ENCODE results near the gene PLXNB2.

Gene PLXNB2

GRCh38 chr22:50299785-50300619, 7.4 kb downstream of the PLXNB2 start:
- no peak for DNase-seq (ENCODE audit: insufficient read length, low spot score)
- FAIRE-seq = no peak
- no peak for TF ChIP-seq CTCF (IDR thresholded peaks at IDR 0.05; ENCODE audit: insufficient read depth, missing control alignments)

- DNase-seq (ENCODE audit: insufficient read length, low spot score) (no peak), FAIRE-seq (no peak)
- no peak for TF ChIP-seq CTCF (IDR thresholded peaks at IDR 0.05; ENCODE audit: insufficient read depth, missing control alignments)
Observed at GRCh38 chr22:50298937-50299784, 8.3 kb downstream of the PLXNB2 start.

DNA sequence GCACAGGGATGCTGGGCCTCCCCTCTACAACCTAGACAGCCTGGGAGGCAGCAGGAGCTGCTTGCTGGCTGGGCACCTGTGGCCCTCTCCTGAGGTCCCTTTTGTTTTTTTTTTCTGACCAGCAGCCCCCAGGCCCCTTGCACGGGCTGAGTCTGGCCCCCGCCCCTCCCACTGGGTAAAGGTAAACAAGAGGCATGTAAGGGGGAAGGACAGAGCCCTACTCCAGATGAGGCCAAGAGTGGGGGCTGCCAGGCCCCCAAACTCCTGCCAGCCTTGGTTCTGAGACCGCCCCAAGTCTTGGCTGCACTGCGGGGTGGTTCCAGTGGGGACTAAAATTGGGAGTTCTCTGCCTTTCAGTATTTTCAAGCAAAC, 9.2 kb downstream of the PLXNB2 start:
- FAIRE-seq (no peak), DNase-seq (ENCODE audit: insufficient read length, low spot score) (no peak)
- TF ChIP-seq CTCF (IDR thresholded peaks at IDR 0.05; ENCODE audit: insufficient read depth, missing control alignments) = no peak

GRCh38 chr22:50297510-50298265, 9.8 kb downstream of the PLXNB2 start:
- TF ChIP-seq CTCF (IDR thresholded peaks at IDR 0.05; ENCODE audit: insufficient read depth, missing control alignments) = no peak
- DNase-seq (ENCODE audit: insufficient read length, low spot score) (no peak), FAIRE-seq (no peak)

DNA sequence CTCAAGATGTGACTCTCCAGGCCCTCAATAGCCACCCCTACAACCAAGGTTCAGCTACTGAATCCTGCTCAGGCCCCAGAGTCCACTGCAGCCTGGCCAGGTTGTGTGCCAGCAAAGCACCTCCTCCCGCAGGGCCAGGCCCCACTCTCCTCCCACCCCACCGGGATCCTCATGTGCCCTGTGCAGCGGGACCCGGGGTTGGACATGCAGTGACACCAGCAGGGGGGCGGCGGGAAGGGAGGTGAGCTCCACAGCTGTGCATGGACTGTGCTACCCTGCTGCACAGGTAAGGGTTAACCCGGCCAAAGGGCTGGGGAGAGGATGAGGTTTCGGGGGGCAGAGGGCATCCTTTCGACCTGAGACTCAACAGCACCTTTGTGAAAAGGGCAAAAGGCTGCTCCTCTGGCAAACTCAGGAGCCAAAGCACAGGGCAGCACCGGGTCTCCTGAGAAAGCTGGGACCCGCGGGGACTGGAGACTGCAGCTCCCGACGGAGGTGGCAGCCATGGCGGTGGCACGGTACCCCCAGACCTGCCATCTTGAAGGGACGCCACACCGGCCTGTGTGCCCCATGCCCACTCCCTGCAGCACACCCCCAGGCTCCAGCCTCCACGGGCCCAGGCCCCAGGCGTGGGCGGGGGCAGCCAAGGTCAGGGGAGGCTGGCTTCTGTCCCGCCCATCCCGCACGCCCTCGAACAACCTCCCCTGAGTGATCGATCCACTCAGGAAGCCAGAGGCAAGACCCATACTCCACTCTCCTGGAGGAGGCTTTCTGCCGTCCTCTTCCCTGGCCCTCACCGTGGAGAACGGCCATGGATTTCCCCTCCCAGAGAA, 10.6 kb downstream of the PLXNB2 start:
- no peak for FAIRE-seq

More for the DNA sequence above, 10.6 kb downstream of the PLXNB2 start:
- no peak for DNase-seq (ENCODE audit: insufficient read length, low spot score)
- no peak for TF ChIP-seq CTCF (IDR thresholded peaks at IDR 0.05; ENCODE audit: insufficient read depth, missing control alignments)

Data from D721Med (cell line).